GM18858 (cell line): ENCODE measurements around the gene ANKIB1.
"Not testable (repeated sequence)": the region's sequence is repeated elsewhere in the genome, so short reads cannot be mapped to it uniquely, and the experiment has no call there.

Source experiments
- ATAC-seq: cut with Tn5 transposase; IDR thresholded peaks from one replicate; pipeline ENCODE4 v1.9.1; 2021; ENCODE audit not compliant: unreplicated experiment

ANKIB1 gene

DNA sequence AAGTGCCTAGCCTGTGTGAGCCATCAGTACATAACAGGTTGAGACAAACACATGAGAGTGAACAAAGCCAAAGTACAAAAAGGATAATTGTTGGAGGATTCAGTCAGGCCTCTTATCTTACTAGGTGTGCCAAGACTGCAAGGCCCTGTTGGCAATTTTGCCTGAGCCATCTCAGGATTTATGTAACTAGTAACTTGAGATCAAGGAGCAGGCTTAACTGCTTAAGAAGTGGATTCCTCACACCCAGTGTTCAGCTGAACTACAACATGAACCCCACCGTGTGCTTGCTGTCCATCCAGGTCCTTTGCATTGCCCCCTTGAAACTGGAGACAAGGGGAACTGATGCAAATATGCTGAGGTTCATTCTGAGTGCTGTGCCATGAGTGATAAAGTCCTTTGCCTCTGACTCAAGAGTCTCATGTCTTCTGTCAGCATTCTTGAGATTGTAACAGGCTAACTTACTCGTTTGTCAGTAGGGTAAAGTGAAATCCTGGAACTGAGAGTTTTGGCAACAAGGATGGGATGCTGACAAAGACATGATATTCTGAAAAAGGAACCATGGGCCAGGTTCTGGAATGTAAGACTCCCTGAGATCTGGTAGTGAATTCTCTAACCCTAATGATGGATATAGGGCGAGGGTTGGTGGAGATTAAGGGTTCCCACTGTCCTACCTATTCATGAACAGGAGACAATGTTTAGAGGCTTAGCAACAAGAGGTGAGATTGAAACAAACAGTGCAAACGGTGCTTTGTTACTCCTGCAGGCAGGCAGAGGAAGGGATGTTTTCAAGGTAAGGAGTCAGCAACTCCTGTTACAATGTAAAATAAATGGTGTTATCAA lies 157.4 kb downstream of the ANKIB1 start:
- no peak for ATAC-seq

- no peak for ATAC-seq
Measured at GRCh38 chr7:92403760-92404074, 157.9 kb downstream of the ANKIB1 start.

- no peak for ATAC-seq
Measured at GRCh38 chr7:92404170-92404614, 158.4 kb downstream of the ANKIB1 start.

DNA sequence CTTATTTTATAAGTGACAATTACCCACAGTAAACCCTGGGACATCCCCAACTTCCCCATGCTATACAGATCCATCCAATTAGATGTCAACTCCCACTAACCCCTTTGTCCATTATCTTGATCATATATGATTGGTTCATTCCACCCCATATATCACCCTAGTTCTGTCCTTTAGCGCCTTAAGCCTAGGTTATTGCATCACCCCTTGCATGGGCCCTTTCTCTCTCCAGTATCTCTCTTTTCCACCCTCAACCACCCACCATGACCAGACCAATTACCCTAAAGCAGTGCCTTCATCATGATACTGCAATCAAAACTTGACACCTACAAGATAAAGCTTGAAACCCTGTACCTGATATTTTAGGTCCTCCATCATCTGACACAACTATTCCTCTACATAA lies 163.6 kb downstream of the ANKIB1 start:
- ATAC-seq: no peak

GRCh38 chr7:92410162-92410561 lies 164.4 kb downstream of the ANKIB1 start:
- not testable (repeated sequence) for ATAC-seq

- no peak for ATAC-seq
Measured at GRCh38 chr7:92412745-92413144, 167.0 kb downstream of the ANKIB1 start.

- ATAC-seq: no peak
Measured at GRCh38 chr7:92413550-92413949, 167.8 kb downstream of the ANKIB1 start.

DNA sequence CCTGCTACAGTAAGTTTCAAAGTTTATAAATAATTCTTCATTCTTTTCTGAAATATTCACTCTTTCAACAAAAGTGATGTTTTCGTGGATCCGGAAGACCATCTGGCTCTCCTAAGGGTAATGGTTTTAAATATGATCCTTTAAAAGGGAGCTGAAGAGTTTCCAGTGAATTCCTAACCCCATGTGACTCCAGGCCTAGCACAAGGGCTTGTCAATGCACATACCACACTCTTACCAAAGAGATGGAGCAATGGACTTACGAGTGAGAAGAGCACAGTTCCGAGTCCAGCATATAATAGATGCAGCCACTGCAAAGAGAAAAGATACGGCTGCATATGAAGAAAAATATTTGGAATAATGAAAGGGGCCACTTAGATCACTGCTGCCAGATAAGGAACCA lies 169.5 kb downstream of the ANKIB1 start:
- ATAC-seq: no peak

DNA sequence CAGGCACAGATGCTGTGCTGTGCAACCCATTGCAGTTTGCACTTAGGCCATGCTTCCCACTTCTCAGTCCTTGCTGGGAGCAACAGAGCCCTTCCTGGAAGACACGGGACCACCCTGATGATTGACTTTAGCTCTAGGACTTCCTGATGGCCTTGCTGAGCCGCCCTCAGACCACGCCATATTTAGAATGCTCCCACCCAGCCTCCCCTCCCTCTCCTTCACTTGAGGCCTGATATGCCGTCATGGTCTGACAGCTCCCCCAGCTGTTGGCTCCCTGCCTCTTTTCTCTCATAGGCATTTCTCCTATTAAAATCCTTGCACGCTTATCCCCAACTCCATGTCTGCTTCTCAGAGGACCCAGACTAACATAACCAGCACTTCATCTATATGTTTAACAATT lies 172.1 kb downstream of the ANKIB1 start:
- ATAC-seq: no peak

DNA sequence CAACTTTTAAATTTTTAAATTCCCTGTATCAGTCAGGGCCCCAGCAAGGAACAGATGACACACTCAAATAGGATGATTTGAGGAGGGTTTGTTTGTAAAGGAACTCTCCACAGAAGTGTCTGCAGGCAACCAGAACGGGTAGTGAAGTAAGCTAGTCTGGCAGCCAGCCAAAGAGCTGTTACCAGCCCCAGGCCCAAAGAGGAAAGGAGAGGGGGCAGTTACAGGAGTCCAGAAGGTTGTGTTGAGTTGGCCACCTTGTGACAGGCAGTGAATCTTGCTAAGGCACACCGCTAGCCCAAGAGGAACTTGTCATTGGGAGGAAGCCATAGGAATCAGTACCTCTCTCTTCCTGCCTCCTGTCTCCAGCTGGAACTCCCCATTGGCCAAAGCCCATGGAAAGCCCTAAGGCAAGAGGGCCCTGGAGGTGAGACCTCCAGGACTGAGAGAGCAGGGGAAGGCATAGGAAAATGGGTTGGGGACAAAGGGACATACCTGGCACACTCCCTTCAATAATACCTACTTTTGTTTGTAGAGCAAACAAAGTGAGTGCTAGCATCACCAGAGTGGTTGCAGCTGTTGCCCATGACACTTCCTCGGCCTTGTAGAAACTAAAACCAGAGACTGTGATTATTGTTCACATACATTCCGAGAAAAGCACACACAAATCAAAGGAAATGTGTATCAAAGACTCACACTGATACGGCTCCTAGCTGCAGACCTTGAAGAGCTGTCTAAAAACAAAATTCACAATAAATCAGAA lies 176.1 kb downstream of the ANKIB1 start:
- ATAC-seq: no peak

- no peak for ATAC-seq
Measured at GRCh38 chr7:92422926-92423325, 177.2 kb downstream of the ANKIB1 start.

- ATAC-seq: no peak
Measured at GRCh38 chr7:92423710-92424131, 177.9 kb downstream of the ANKIB1 start.

DNA sequence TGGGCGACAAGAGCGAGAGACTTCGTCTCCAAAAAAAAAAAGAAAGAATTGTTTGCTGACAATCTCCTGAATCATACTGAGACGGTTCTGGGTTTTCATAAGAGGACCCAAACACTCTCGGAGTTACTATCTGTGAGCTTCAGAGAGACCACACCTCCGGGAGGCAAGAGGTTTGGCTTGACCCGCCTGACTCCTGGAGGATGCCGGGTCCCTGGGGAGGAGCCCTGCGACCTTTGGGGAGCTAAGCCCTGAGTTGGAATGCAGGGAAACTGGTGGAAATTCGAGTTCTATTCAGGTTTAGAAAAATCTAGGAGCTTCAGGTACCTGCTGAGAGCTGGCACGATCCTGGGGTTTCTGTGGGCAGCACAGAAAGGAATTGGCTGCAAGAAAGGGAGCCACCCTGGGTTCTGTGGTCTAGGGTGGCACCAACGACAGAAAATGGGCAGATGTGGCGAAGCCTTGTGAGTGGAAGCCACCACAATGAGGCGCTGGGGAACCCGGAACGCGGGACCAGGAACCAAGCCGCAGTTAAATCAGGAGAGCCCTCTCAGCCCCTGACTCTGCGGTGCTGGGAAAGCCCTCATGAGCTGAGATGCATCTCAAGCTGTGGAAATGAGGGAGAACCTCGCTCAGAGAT lies 179.7 kb downstream of the ANKIB1 start:
- ATAC-seq: no peak

GRCh38 chr7:92427193-92427592 lies 181.4 kb downstream of the ANKIB1 start:
- ATAC-seq: no peak

DNA sequence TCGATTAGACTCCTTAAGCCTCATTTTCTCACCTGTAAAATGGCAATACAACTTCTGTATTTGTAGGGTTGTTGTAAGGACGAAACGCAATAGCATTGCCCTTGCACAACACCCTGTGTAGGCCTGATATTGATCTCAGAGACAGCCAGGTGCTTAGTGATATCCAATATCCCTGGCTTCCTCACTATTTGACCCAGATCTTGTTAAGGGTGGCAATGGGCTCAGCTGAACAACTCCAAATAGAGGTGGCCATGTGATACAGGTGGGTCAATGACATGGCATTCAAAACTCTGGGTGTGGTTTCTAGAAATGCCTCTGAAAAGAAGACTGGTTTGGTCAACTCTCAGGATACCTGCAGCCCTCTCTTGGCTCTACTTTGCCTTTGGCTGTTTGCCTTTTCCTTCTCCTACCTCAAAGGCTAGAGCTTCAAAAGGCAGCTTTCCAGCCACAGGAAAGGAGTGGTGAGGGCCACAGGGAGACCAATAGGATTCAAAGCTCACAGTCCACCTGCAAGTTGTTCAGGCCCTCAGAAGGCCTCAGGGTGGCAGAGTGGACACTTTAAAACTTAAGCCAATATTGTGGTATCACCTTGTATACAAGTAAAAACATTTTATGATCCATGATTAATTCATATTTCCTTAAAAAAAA lies 186.6 kb downstream of the ANKIB1 start:
- ATAC-seq: no peak

DNA sequence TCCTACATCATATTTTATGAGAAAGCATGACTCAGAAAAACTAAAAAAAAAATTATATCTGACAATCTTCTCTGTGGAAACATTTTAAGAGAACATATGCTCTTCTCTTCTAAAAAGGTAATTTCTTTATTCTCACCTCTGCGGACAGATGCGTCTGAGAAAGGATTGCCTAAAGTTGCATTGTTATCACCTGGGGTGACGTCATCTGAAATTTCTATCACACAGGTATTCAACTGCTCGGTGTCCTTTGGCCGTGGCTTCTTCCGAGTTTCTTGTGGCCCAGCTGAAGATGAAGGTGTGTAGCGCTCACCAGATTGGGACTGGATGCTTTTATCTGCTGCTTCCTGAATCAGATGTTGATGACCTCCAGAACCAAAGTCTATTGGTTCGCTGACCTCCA lies 187.2 kb downstream of the ANKIB1 start:
- no peak for ATAC-seq

GRCh38 chr7:92435542-92435941 lies 189.8 kb downstream of the ANKIB1 start:
- ATAC-seq: no peak

- no peak for ATAC-seq
Measured at GRCh38 chr7:92436612-92437445, 191.1 kb downstream of the ANKIB1 start.

DNA sequence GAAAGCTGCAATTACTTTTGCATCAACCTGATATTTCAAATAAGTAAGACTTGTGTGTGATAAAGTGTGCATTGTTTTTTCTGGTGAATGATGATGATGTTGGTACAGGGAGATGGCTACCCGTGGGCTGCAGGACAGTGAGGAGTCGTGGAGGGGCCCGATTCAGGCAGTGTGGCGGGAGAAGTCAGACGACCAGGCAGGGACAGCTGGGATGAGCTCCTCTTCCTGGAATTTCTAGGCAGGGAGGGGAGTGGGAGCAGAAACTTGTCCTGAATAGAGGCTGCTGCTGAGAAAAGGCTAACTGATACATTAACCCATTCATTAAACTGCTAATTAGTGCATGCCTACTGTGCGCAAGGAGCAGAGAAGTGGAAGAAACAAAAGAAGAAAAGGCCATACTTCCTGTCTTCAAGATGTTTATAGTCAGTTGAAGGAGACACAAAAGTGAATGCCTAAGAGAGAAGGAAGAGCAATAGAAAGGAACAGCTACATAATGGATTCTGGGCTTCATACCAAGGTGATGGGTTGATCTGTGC lies 192.2 kb downstream of the ANKIB1 start:
- no peak for ATAC-seq

GRCh38 chr7:92442720-92443119 lies 196.9 kb downstream of the ANKIB1 start:
- ATAC-seq: not testable (repeated sequence)
